Nephron progenitor cell (in vitro differentiated cells): ENCODE measurements around the gene MAPK12.

Source experiments
- DNase-seq: peaks from one replicate; pipeline ENCODE4 v3.0.0; 2021
- H3K27ac Mint-ChIP-seq: 2 replicates; pipeline ENCODE4 v1.8.0; 2021; ENCODE audit warnings: mild to moderate bottlenecking, moderate library complexity, mixed read lengths
- H3K27me3 Mint-ChIP-seq: 2 replicates; pipeline ENCODE4 v1.8.0; 2021; ENCODE audit warnings: mild to moderate bottlenecking, low read depth, mixed read lengths; ENCODE audit not compliant: poor library complexity
- H3K36me3 Mint-ChIP-seq: 2 replicates; pipeline ENCODE4 v1.8.0; 2021; ENCODE audit warnings: low read depth, mixed read lengths
- H3K4me1 Mint-ChIP-seq: 2 replicates; pipeline ENCODE4 v1.8.0; 2021; ENCODE audit warnings: mixed read lengths
- H3K4me3 Mint-ChIP-seq: 2 replicates; pipeline ENCODE4 v1.8.0; 2021; ENCODE audit warnings: mild to moderate bottlenecking, moderate library complexity, mixed read lengths
- H3K9me3 Mint-ChIP-seq: 2 replicates; pipeline ENCODE4 v1.8.0; 2021; ENCODE audit warnings: mild to moderate bottlenecking, moderate library complexity, mixed read lengths
- TF ChIP-seq, protein P1 (sequence below): fragments of 200-600 bp; sonication (generic); IDR thresholded peaks from 2 replicates; pipeline ENCODE4 v1.5.0; 2021; ENCODE audit warnings: antibody characterized with exemption

Gene MAPK12

GRCh38 chr22:50301581-50301991 lies 40.1 kb upstream of the MAPK12 start:
- Mint-ChIP-seq H3K4me3 (no peak overlapping the region), H3K36me3 (no peaks in the 10 kb centered on the region), H3K4me1 (peaks cover 57% of the 10 kb centered on the region), H3K27me3 (peaks cover 5% of the 10 kb centered on the region), H3K9me3 (no peaks in the 10 kb centered on the region), H3K27ac (no peak overlapping the region)
- DNase-seq = no peak
- TF ChIP-seq, protein P1, sequence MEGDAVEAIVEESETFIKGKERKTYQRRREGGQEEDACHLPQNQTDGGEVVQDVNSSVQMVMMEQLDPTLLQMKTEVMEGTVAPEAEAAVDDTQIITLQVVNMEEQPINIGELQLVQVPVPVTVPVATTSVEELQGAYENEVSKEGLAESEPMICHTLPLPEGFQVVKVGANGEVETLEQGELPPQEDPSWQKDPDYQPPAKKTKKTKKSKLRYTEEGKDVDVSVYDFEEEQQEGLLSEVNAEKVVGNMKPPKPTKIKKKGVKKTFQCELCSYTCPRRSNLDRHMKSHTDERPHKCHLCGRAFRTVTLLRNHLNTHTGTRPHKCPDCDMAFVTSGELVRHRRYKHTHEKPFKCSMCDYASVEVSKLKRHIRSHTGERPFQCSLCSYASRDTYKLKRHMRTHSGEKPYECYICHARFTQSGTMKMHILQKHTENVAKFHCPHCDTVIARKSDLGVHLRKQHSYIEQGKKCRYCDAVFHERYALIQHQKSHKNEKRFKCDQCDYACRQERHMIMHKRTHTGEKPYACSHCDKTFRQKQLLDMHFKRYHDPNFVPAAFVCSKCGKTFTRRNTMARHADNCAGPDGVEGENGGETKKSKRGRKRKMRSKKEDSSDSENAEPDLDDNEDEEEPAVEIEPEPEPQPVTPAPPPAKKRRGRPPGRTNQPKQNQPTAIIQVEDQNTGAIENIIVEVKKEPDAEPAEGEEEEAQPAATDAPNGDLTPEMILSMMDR = no peak

DNA sequence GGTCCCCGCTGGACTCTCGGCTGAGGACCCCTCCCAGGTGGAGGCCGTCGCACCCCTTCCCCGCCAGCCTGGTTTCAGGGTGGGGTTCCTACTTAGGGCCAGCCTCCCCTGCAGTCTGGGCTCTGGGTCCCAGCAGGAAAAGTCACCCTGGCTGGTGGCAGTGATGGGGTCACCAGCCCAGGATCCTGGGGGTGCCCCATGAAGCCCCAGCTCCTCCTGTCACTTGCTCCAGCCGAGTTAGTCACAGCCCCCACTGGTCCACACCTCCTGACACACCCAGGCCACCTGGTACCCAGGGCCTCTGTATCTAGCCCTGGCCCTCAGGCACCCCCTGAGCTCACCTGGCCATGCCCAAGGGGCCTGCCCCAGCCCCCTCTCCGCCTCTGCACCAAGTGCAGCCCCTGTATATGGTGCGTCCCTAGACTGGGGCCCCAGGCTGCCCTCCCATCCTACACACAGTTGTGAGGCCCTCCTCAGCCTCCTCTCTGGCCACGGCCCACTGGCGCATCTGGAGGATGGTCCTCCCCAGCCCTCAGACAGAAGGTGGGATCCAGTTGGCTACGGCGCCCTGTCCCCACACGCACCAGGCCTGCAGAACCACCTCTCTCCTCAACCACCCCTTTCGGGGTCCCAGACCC lies 39.3 kb upstream of the MAPK12 start:
- no peak overlapping the region for H3K27ac Mint-ChIP-seq
- H3K9me3 Mint-ChIP-seq = no peaks in the 10 kb centered on the region
- TF ChIP-seq, protein P1 = no peak
- peaks cover 9% of the 10 kb centered on the region for H3K27me3 Mint-ChIP-seq
- DNase-seq = no peak
- H3K36me3 Mint-ChIP-seq = no peaks in the 10 kb centered on the region
- peak overlapping the region; percentile 44 for H3K4me3 Mint-ChIP-seq
- peaks cover 55% of the 10 kb centered on the region for H3K4me1 Mint-ChIP-seq

- Mint-ChIP-seq H3K27ac (no peak overlapping the region), H3K36me3 (peaks cover 4% of the 10 kb centered on the region), H3K27me3 (peaks cover 9% of the 10 kb centered on the region), H3K4me3 (no peak overlapping the region), H3K4me1 (peaks cover 52% of the 10 kb centered on the region), H3K9me3 (no peaks in the 10 kb centered on the region)
- DNase-seq = peak; percentile 75
- TF ChIP-seq, protein P1 = no peak
These were observed 38.5 kb upstream of the MAPK12 start for GRCh38 chr22:50299785-50300619.

DNA sequence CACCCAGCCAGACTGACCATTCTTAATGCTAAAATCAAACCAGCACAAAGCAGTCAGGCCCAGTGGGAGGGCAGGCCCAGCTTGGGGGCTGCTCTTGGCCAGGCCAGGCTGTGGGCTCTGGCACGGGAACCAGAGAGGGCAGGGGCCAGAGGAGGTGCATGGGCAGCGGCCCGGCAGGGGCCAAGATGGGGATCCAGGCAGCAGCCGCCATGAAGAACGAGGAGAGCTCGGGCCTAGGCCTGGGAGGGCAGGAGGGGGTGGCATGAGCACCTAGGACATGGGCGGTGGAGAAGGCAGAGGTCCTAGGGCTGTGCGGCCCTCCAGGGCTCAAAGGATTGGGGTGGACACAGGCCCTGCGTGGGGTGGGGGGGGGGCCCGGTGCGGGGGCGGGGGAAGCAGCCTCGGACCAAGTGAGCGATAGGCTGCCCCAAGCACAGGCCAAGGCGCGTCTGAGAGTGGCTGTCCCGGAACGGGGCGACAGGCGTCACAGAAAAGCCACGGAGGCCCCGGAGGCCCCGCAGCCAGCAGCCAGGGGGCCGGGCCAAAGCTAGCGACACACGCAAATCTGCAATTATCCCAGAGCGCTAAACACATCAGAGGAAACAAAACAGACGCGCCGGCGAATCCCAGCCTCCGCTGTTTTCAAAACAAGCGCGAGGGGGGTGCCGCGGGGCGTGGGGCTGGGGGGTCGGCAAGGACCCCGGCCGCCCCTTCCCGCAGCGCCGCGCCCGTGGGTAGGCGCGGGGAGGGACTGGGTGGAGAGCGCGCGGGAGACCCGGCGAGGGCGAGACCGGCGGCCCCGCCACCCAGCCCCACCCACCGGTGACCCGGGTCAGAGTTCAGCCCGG lies 37.7 kb upstream of the MAPK12 start:
- Mint-ChIP-seq H3K27ac (no peak overlapping the region), H3K27me3 (peaks cover 9% of the 10 kb centered on the region), H3K36me3 (peaks cover 4% of the 10 kb centered on the region), H3K9me3 (no peaks in the 10 kb centered on the region), H3K4me1 (peaks cover 50% of the 10 kb centered on the region), H3K4me3 (peak overlapping the region; percentile 52)
- no peak for DNase-seq
- TF ChIP-seq, protein P1 = no peak

- Mint-ChIP-seq H3K4me1 (peaks cover 46% of the 10 kb centered on the region), H3K27ac (no peak overlapping the region), H3K9me3 (no peaks in the 10 kb centered on the region), H3K27me3 (peaks cover 9% of the 10 kb centered on the region), H3K36me3 (peaks cover 4% of the 10 kb centered on the region), H3K4me3 (no peak overlapping the region)
- DNase-seq = no peak
- TF ChIP-seq, protein P1 = no peak
These were observed 36.8 kb upstream of the MAPK12 start for GRCh38 chr22:50298266-50298637.
